ENCODE results near the gene CD52. TPM values are rescaled to one million over a fixed set of nuclear protein-coding genes. Genes with fewer than 3 reads are reported as not detected.

CD52 gene
- total and polyA plus RNA-seq, 4 experiments from 2014 or later = 1,302 to 12,303 (median 4,992) TPM

GRCh38 chr1:26283871-26284596 is 33.7 kb upstream of the CD52 start:
- Mint-ChIP-seq H3K27me3 (no peaks in the 10 kb centered on the region), H3K27ac (peak overlapping the region; percentile 94 to 100 (median 99)), H3K4me3 (peak overlapping the region; percentile 82 to 94 (median 89)), H3K9me3 (no peaks in the 10 kb centered on the region), H3K4me1 (peaks cover 60 to 96% (median 79%) of the 10 kb centered on the region in 4 donors), H3K36me3 (peaks cover 9 to 36% of the 10 kb centered on the region in 2 donors)
- H3K9me3 ChIP-seq (ENCODE audit: control insufficient read depth in 1 of 2, low read length in 2 of 2) = no peaks in the 10 kb centered on the region
- no peak for DNase-seq
- H3K36me3 ChIP-seq (ENCODE audit: insufficient read depth, low read length) = peaks cover 12% of the 10 kb centered on the region
- H3K4me1 ChIP-seq (ENCODE audit: insufficient read depth, low read length) = peaks cover 94% of the 10 kb centered on the region
- CTCF ChIA-PET (ENCODE audit: partially characterized antibody) = interaction anchor here (1.1 to 21.6 kb wide), 18 partner anchors 7 to 139 kb away, joined by 3 to 1027 read pairs (median 14); partner anchors contain the start of genes CD52, CEP85, SH3BGRL3 and UBXN11
- peak overlapping the region; percentile 38 to 50 for H3K4me3 ChIP-seq (ENCODE audit: low read length in 2 of 2)
- no peaks in the 10 kb centered on the region for H3K27me3 ChIP-seq (ENCODE audit: insufficient read depth, low read length)
- peak overlapping the region; percentile 91 for H3K27ac ChIP-seq (ENCODE audit: low read depth, low read length)
- intact Hi-C loops (cut with micrococcal nuclease) = loop anchor here (1.0 to 2.0 kb wide), 4 partner anchors 8 to 133 kb away; partner anchors contain the start of gene CEP85
- POLR2A ChIA-PET (ENCODE audit: partially characterized antibody) = interaction anchor here (0.7 to 38.6 kb wide), 22 partner anchors 6 to 504 kb away, joined by 3 to 3358 read pairs (median 9); partner anchors contain the start of genes CD52, CEP85, DHDDS and HMGN2

GRCh38 chr1:26284597-26285347 is 33.0 kb upstream of the CD52 start:
- peak overlapping the region; percentile 91 for H3K27ac ChIP-seq (ENCODE audit: low read depth, low read length)
- H3K27me3 ChIP-seq (ENCODE audit: insufficient read depth, low read length) = no peaks in the 10 kb centered on the region
- no peaks in the 10 kb centered on the region for H3K9me3 ChIP-seq (ENCODE audit: control insufficient read depth in 1 of 2, low read length in 2 of 2)
- Mint-ChIP-seq H3K9me3 (no peaks in the 10 kb centered on the region), H3K27me3 (no peaks in the 10 kb centered on the region), H3K4me1 (peaks cover 63 to 96% (median 81%) of the 10 kb centered on the region in 4 donors), H3K27ac (peak overlapping the region; percentile 94 to 100 (median 99)), H3K36me3 (peaks cover 9 to 33% of the 10 kb centered on the region in 2 donors), H3K4me3 (peak overlapping the region; percentile 82 to 94 (median 89))
- peaks cover 12% of the 10 kb centered on the region for H3K36me3 ChIP-seq (ENCODE audit: insufficient read depth, low read length)
- peaks cover 94% of the 10 kb centered on the region for H3K4me1 ChIP-seq (ENCODE audit: insufficient read depth, low read length)
- DNase-seq = peak; percentile 91 to 99 (median 92)
- POLR2A ChIA-PET (ENCODE audit: partially characterized antibody) = interaction anchor here (0.6 to 38.6 kb wide), 24 partner anchors 6 to 1027 kb away, joined by 3 to 3358 read pairs (median 8); partner anchors contain the start of genes CD52, CEP85, DHDDS and HMGN2
- H3K4me3 ChIP-seq (ENCODE audit: low read length in 2 of 2) = peak overlapping the region; percentile 38 to 50
- CTCF ChIA-PET (ENCODE audit: partially characterized antibody) = interaction anchor here (0.8 to 21.6 kb wide), 21 partner anchors 8 to 149 kb away, joined by 3 to 1027 read pairs (median 10); partner anchors contain the start of genes CD52, CEP85, SH3BGRL3 and UBXN11
- intact Hi-C loops (cut with micrococcal nuclease) = loop anchor here (1.0 to 2.0 kb wide), 6 partner anchors 8 to 132 kb away; partner anchors contain the start of gene CEP85

- CTCF ChIA-PET (ENCODE audit: partially characterized antibody) = interaction anchor here (0.6 to 21.6 kb wide), 22 partner anchors 8 to 149 kb away, joined by 3 to 1027 read pairs (median 8); partner anchors contain the start of genes CD52, CEP85, SH3BGRL3 and UBXN11
- Mint-ChIP-seq H3K36me3 (peaks cover 9 to 32% of the 10 kb centered on the region in 2 donors), H3K4me1 (peaks cover 69 to 100% (median 88%) of the 10 kb centered on the region in 4 donors), H3K9me3 (no peaks in the 10 kb centered on the region), H3K27ac (peak overlapping the region; percentile 94 to 100 (median 99)), H3K27me3 (no peaks in the 10 kb centered on the region), H3K4me3 (peak overlapping the region in 6 of 8 donors; percentile 57 to 94 (median 90))
- H3K27ac ChIP-seq (ENCODE audit: low read depth, low read length) = peak overlapping the region; percentile 91
- H3K27me3 ChIP-seq (ENCODE audit: insufficient read depth, low read length) = no peaks in the 10 kb centered on the region
- H3K4me1 ChIP-seq (ENCODE audit: insufficient read depth, low read length) = peaks cover 100% of the 10 kb centered on the region
- peaks cover 12% of the 10 kb centered on the region for H3K36me3 ChIP-seq (ENCODE audit: insufficient read depth, low read length)
- DNase-seq = peak in 1 of 5 donors; percentile 7
- H3K4me3 ChIP-seq (ENCODE audit: low read length in 2 of 2) = peak overlapping the region in 1 of 2 donors; percentile 11
- POLR2A ChIA-PET (ENCODE audit: partially characterized antibody) = interaction anchor here (1.0 to 38.6 kb wide), 17 partner anchors 7 to 187 kb away, joined by 3 to 3358 read pairs (median 10); partner anchors contain the start of genes CD52, CEP85, HMGN2 and PDIK1L
- H3K9me3 ChIP-seq (ENCODE audit: control insufficient read depth in 1 of 2, low read length in 2 of 2) = no peaks in the 10 kb centered on the region
- intact Hi-C loops (cut with micrococcal nuclease) = loop anchor here (1.0 to 2.0 kb wide), 5 partner anchors 36 to 131 kb away; partner anchors contain the start of gene CEP85
These were observed 32.2 kb upstream of the CD52 start for GRCh38 chr1:26285366-26286063.

- Histone ChIP-seq H3K4me1 (ENCODE audit: insufficient read depth, low read length) (peaks cover 100% of the 10 kb centered on the region), H3K4me3 (ENCODE audit: low read length in 2 of 2) (peak overlapping the region; percentile 11 to 34), H3K27me3 (ENCODE audit: insufficient read depth, low read length) (no peaks in the 10 kb centered on the region), H3K36me3 (ENCODE audit: insufficient read depth, low read length) (peaks cover 10% of the 10 kb centered on the region), H3K27ac (ENCODE audit: low read depth, low read length) (peak overlapping the region; percentile 91), H3K9me3 (ENCODE audit: control insufficient read depth in 1 of 2, low read length in 2 of 2) (no peaks in the 10 kb centered on the region)
- no peaks in the 10 kb centered on the region for H3K27me3 Mint-ChIP-seq
- H3K9me3 Mint-ChIP-seq = no peaks in the 10 kb centered on the region
- peak overlapping the region; percentile 84 to 99 (median 98) for H3K27ac Mint-ChIP-seq
- intact Hi-C loops (cut with micrococcal nuclease) = no loop called here
- peak overlapping the region in 5 of 8 donors; percentile 24 to 81 (median 51) for H3K4me3 Mint-ChIP-seq
- POLR2A ChIA-PET (ENCODE audit: partially characterized antibody) = interaction anchor here (1.2 to 38.6 kb wide), 12 partner anchors 8 to 186 kb away, joined by 3 to 3358 read pairs (median 28); partner anchors contain the start of genes CD52, CEP85, HMGN2 and SH3BGRL3
- peaks cover 69 to 100% (median 88%) of the 10 kb centered on the region in 4 donors for H3K4me1 Mint-ChIP-seq
- H3K36me3 Mint-ChIP-seq = peaks cover 7 to 28% of the 10 kb centered on the region in 2 donors
- DNase-seq = no peak
- CTCF ChIA-PET (ENCODE audit: partially characterized antibody) = interaction anchor here (0.6 to 21.6 kb wide), 14 partner anchors 9 to 141 kb away, joined by 3 to 1027 read pairs (median 23); partner anchors contain the start of genes CD52, CEP85, SH3BGRL3 and UBXN11
These were observed 31.7 kb upstream of the CD52 start for GRCh38 chr1:26286064-26286416.

- H3K4me1 ChIP-seq (ENCODE audit: insufficient read depth, low read length) = peaks cover 100% of the 10 kb centered on the region
- peak; percentile 80 to 92 (median 84) for DNase-seq
- H3K27me3 ChIP-seq (ENCODE audit: insufficient read depth, low read length) = no peaks in the 10 kb centered on the region
- Mint-ChIP-seq H3K27ac (peak overlapping the region; percentile 93 to 99 (median 97)), H3K4me1 (peaks cover 69 to 100% (median 88%) of the 10 kb centered on the region in 4 donors), H3K9me3 (no peaks in the 10 kb centered on the region), H3K4me3 (peak overlapping the region; percentile 67 to 92 (median 80)), H3K36me3 (peaks cover 0 to 21% of the 10 kb centered on the region in 2 donors), H3K27me3 (no peaks in the 10 kb centered on the region)
- ChIA-PET POLR2A (ENCODE audit: partially characterized antibody) (interaction anchor here (1.0 to 38.6 kb wide), 15 partner anchors 9 to 184 kb away, joined by 3 to 3358 read pairs (median 11); partner anchors contain the start of genes CD52, CEP85, DHDDS and HMGN2), CTCF (ENCODE audit: partially characterized antibody) (interaction anchor here (0.5 to 21.6 kb wide), 14 partner anchors 10 to 133 kb away, joined by 3 to 1027 read pairs (median 23); partner anchors contain the start of genes CD52, SH3BGRL3, UBXN11 and ZNF593)
- peak overlapping the region; percentile 35 to 77 for H3K4me3 ChIP-seq (ENCODE audit: low read length in 2 of 2)
- intact Hi-C loops (cut with micrococcal nuclease) = loop anchor here (1.0 kb wide), 1 partner anchor 20 kb away; no protein-coding TSS in a partner anchor
- no peaks in the 10 kb centered on the region for H3K9me3 ChIP-seq (ENCODE audit: control insufficient read depth in 1 of 2, low read length in 2 of 2)
- H3K27ac ChIP-seq (ENCODE audit: low read depth, low read length) = peak overlapping the region; percentile 91
- H3K36me3 ChIP-seq (ENCODE audit: insufficient read depth, low read length) = no peaks in the 10 kb centered on the region
These were observed 30.6 kb upstream of the CD52 start for GRCh38 chr1:26287033-26287711.
